GM18870 (cell line): Measurements from ENCODE around the gene PCBP4.

Experiments used
- ATAC-seq: cut with Tn5 transposase; IDR thresholded peaks from one replicate; pipeline ENCODE4 v1.9.1; 2021; ENCODE audit warnings: moderate library complexity; ENCODE audit not compliant: unreplicated experiment

PCBP4 gene

DNA sequence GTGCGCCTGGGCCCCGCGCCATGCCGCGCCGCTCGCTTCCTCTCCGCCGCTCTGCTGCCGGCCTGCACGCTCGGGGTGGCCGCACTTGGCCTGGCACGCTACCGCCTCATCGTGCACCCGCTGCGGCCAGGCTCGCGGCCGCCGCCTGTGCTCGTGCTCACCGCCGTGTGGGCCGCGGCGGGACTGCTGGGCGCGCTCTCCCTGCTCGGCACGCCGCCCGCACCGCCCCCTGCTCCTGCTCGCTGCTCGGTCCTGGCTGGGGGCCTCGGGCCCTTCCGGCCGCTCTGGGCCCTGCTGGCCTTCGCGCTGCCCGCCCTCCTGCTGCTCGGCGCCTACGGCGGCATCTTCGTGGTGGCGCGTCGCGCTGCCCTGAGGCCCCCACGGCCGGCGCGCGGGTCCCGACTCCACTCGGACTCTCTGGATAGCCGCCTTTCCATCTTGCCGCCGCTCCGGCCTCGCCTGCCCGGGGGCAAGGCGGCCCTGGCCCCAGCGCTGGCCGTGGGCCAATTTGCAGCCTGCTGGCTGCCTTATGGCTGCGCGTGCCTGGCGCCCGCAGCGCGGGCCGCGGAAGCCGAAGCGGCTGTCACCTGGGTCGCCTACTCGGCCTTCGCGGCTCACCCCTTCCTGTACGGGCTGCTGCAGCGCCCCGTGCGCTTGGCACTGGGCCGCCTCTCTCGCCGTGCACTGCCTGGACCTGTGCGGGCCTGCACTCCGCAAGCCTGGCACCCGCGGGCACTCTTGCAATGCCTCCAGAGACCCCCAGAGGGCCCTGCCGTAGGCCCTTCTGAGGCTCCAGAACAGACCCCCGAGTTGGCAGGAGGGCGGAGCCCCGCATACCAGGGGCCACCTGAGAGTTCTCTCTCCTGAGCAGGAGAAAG is 11.1 kb downstream of the PCBP4 start:
- ATAC-seq = no peak

DNA sequence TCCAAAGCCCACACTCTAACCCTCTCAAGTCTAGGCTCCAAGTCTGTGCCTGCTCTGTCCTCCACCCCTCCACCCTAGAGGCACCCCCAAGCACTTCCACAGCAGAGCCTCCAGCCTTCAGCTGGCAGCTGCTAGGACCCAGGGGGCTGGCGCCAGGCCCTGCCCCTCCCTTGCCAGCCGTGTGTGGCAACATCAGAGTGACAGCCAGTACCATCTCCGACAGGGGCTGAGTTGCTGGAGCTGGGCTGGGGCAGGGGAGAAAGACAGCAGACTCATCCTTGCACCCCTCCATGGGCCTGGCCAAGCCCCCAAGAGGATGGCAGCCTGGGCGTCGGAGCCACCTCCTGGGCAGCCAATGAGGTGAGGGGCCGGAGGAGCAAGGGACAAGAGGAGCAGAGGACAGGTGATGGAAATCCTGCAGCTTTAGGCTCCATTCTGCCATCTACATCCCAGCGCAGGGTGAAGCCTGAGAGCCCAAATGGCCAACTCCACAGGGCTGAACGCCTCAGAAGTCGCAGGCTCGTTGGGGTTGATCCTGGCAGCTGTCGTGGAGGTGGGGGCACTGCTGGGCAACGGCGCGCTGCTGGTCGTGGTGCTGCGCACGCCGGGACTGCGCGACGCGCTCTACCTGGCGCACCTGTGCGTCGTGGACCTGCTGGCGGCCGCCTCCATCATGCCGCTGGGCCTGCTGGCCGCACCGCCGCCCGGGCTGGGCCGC is 11.9 kb downstream of the PCBP4 start, which contains the start of gene GPR62:
Gene GPR62, plus strand, starts transcription at position 207 of the 718 bp plus-strand sequence. Its CDS starts 272 bp downstream, at position 479.
- ATAC-seq = no peak

DNA sequence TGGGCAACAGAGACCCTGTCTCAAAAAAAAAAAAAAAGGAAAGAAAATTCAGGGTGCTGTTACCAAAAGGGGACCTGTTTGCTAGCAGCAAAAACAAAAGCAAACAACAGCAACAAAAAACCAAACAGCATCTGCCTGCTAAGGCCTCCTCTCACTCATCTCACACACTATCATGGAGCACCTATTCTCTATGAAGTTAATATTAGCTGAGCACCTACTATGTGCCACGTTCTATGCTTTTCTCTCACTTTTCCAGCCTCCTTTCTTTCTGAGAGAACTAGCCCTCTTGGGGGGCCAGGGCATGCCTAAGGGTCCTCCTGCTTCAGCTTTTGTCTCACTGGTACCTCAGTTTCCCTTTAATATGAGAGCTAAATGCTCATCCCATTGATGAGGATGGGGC is 12.5 kb downstream of the PCBP4 start:
- ATAC-seq = no peak

DNA sequence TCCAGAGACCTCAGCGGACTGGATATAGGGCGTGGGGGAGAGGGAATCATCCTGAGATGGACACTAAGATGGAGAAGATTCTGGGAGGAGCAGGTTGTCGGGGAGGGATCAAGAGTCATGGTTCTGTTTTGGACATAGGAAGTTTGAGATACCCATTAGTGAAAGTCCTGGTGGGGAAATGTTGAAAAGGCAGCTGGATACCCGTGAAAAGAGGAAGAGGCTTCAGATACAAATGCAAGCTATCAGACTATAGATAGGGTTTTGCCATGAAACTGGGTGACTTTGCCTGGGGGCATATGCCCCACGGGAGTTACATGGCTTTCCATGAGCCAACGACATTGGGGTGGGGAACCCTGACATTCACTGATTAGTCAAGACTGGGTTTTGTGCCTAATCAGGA is 13.1 kb downstream of the PCBP4 start:
- no peak for ATAC-seq

DNA sequence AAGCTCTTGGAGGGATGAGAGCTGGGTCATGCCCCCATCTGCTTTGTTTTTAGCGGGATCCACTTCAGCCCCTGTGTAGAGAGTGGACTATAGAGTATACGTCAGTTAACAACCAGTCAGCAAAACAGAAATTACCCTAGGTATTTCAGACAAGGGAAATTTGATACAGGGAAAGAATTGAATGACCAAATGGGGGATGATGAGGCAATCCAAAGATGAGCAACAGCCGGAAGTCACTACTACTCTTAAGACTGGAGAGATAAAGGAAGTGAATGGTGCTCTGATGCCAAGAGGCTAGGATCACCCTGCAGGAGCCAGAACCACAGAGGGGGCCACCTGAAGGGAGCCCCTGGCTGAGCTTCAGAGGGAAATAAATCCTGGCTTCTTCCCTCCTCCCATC is 13.8 kb downstream of the PCBP4 start:
- no peak for ATAC-seq

DNA sequence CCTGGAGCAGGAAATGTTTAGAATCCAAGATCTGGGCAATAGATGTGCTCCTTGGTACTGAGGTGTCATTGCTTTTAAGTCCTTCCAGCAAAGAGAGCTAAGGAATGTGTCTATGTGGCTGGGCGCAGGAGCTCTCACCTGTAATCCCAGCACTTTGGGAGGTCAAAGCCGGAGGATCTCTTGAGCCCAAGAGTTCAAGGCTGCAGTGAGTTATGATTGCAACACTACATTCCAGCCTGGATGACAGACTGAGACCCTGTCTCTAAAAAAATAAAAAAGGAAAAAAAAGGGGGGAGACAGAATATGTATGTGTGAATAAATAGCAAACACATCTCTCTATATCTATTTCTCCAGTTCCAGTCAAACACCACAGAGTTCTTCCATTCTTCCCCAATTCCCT is 16.4 kb downstream of the PCBP4 start:
- no peak for ATAC-seq

DNA sequence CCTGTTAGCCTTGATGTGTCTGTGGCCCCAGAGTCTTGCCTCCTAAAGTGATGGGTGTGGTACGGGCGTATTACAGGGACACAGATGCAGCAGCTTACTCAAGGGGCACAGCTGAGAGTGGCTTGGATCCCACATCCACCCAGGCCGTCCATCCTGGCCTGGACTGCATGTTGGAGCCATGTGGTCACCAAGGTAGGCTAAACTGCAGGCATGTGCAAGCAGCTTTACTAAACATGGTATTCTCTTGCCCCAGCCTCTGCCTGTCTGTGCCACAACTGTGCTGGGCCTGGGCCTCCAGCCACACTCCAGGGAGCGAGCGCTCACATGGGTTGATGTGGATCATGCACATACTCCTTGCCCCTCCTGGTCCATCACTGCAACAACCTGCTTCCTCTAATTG is 18.1 kb downstream of the PCBP4 start:
- no peak for ATAC-seq

DNA sequence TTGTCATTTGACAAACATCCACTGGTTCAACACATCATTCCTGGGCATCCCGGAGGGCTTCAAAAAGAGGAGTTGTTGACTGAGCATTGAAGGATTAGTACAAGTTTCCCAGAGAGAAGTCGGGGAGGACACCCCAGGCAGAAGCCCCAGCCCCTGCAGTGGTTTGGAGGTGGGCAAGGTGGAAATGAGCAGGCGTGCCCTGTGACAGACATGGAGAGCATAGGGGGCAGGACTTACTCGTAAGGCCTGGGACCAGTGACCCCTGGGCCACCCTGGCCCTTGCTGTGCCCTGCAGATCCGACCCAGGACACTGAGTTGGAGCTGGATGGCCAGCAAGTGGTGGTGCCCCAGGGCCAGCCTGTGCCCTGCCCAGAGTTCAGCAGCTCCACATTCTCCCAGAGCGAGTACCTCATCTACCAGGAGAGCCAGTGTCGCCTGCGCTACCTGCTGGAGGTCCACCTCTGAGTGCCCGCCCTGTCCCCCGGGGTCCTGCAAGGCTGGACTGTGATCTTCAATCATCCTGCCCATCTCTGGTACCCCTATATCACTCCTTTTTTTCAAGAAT is 19.2 kb downstream of the PCBP4 start:
- ATAC-seq = no peak

DNA sequence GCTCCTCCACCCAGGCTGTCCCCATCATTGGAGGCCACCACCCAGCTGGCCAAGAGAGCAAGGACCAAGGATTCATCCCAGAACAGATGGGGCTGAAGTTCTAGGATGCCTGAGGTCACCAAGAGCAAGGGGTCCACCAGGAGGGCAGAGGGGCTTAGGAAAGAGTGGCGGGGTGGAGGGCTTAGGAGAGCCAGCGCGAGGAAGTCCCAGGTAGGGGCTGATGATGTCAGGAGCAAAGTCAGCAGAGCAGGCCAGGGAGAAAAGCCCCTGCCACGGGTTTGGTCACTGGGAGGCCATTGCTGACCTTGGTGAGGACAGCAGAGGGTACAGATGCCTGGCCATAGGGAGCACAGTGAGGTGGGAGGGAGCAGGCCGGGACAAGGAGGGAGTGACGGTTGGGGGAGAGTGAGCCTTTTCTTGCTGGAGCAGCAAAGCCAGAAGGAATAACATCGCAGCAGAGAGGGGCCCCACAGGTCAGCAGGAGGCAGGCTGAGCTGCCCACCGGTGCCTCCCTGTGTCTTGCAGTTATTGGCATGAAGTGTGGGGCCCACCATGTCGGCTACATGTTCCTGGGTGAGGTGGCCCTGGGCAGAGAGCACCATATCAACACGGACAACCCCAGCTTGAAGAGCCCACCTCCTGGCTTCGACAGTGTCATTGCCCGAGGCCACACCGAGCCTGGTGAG is 19.9 kb downstream of the PCBP4 start:
- ATAC-seq = no peak

DNA sequence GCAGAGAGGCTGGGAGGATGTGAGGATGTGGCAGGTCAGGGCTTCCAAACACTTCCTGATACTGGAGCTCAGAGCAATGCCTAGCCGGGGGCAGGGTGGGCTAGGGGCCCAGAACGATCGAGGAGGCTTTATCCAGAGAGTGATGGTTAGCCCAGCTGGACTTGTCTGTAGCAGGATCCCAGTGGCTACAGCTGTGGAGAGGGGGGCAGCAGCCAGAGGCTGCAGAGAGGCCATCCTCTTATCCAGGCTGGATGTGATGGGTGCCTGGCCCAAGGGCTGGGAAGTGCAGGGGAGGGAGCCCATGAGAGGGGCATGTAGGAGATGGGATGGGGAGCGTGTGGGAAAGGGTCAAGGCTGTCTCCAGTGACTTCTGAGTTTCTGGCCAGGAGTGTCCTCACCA is 20.5 kb downstream of the PCBP4 start:
- no peak for ATAC-seq

DNA sequence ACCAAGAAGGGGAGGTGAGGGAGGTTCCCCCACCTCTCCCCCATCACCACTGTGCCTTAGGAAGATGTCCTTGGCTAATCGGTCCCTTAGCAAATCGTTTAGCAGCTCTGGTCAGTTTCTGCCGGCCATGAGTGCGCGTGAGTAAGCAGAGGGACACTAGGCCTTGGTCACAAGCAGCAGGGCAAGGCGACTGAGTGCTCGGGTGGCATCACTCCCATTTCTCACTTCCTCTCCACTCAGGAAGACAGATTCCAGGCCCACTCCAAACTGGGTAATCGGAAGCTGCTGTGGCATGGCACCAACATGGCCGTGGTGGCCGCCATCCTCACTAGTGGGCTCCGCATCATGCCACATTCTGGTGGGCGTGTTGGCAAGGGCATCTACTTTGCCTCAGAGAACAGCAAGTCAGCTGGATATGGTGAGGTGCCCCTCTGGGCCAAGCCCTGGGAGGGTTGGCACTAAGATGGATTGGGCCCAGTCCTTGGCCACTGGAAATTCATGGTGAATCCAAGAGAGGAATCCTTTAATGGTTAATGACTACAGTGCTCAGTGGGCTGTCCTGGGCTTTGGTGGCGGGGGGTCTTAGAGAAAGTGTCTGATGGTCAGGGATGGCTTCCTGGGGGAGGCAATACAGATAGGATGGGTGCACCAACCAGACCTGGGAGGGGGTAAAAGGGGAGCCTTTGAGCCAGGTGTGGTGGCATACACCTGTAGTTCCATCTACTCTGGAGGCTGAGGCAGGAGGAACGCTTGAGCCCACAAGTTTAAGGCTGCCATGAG is 21.1 kb downstream of the PCBP4 start:
- no peak for ATAC-seq

DNA sequence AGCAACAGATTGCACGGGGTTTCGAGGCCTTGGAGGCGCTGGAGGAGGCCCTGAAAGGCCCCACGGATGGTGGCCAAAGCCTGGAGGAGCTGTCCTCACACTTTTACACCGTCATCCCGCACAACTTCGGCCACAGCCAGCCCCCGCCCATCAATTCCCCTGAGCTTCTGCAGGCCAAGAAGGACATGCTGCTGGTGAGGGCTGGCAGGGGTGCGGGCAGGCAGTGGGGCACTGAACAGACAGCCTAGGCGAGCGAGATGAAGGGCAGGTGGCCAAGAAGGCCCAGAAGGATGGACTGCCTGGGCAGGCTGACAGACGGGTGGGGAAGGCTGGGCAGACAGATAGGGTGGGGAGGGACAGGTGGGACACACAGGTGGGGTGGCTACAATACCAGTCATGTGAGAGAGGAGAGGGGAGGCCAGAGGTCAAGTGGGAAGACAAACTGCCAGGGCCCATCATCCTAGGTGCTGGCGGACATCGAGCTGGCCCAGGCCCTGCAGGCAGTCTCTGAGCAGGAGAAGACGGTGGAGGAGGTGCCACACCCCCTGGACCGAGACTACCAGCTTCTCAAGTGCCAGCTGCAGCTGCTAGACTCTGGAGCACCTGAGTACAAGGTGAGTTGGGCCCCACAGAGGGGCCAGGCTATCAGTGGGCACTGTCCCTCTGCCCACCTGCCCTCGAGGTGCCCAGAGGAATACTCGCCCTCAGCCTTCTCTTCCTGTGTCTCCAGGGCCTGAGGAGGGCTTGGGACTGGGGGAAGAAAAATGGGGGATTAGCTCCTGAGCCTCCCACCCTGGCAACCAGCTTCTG is 22.0 kb downstream of the PCBP4 start:
- ATAC-seq = no peak

DNA sequence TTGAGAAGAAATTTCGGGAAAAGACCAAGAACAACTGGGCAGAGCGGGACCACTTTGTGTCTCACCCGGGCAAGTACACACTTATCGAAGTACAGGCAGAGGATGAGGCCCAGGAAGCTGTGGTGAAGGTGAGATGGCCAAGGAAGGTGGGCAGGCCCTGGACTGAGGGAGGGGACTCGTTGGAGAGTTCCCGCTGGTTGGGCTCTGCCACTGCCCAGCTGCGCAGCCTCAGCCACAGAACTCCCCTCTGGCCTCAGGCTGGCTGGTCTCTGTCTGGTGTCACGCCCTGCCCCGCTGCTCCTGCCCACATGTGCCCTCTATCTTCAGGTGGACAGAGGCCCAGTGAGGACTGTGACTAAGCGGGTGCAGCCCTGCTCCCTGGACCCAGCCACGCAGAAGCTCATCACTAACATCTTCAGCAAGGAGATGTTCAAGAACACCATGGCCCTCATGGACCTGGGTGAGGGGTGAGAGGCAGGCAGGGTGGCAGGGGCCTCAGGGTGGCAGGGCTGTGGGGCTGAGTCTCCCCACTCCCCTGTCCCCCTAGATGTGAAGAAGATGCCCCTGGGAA is 22.7 kb downstream of the PCBP4 start:
- no peak for ATAC-seq

DNA sequence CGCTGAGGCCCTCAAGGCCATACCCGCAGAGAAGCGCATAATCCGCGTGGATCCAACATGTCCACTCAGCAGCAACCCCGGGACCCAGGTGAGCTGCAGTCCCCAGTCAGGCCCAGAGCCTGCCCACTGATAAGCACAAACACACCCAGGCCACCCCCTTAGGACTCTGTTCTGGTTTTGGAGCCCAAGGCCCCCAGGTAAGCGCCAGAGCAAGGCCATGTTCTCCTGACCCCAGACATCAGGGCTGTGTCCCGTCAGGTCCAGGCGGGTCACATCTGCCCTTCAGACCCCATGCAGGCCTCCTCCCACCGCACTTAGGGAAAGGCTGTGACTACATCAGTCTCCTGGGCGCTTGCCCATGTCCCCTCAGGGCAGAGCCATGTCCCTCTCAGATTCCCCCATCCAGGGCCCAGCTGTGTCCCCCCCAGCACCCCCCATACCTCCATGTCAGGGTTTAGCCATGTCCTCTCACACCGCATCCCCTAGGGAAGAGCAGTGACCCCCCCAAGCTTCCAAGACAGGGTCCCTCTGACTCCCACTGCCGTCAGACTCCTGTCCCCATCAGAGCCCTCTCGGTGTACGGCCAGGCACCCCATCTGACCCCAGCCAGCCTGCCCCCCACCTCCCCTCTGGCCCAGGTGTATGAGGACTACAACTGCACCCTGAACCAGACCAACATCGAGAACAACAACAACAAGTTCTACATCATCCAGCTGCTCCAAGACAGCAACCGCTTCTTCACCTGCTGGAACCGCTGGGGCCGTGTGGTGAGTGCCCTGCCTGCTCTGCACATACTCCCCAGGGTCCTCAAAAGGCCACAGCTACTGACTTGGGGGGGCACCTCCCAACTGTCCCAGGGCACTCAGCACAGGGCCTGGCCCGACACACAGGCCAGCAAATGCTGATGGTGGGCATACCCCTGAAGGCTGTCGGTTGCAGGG is 23.5 kb downstream of the PCBP4 start:
- ATAC-seq = no peak

DNA sequence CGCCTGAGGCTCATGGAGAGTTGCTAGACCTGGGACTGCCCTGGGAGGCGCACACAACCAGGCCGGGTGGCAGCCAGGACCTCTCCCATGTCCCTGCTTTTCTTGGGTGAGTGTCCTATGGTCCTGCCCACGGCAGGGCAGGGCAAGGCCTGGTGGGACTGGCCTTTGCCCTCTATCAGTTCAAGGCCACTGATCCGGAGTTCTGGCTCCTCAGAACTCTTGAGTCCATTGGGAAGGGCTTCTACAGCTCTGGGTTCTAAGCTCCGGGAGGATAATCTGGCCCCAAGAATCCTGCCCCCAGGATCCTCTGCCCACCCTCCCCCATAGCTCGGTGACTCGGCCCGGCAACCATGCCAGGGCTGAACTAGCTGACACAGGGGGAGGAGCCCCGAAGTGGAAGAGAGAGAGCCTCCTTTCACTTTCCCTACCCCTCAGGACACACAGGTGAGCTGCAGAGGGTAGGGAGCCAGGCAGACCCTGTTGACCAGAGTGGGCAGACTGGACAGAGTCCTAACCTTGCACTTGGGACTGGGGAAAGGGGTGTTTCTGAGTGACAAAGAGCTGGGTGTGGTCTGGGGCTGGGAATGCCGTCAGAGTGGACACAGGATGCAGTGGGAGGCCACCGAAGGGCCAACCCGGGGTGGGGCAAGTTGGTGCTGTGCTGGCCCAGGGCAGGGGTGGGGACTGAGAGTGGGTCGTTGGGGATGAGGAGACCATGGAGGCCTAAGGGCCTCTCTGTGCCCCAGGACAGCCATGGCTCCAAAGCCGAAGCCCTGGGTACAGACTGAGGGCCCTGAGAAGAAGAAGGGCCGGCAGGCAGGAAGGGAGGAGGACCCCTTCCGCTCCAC is 24.4 kb downstream of the PCBP4 start:
- peak; percentile 1 for ATAC-seq

DNA sequence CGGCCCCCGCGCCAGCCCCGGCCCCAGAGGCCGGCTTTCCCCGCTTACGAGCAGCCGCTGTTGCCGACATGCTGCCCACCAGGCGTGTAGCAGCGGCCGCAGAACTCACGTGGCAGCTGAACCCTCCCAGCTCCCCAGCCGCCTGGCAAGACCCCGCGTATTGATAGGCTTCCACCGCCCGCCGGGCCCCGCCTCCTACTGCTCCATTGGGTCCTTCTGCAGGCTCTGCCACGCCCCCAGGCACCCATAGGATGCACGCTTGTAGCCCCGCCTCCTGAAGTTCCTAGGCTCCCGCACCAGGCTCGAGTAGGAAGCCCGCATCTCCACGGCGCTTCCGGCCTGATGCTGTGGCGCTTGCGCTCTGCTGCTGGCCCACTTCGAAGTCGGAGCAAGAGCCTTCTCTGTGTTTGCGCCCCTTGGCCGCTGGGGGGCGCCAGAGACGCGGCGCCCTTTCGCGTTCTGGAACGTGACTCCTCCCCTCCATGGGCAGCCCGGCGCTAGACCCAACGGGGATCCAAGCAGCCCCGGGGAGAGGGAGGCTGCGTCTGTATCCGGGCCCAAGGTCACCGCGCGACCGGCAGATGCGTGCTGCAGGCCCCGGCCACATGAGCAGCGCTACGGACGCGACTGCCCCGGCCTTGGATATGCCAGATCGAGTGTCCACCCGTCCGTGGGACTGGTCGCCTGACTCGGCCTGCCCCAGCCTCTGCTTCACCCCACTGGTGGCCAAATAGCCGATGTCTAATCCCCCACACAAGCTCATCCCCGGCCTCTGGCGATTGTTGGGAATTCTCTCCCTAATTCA is 25.3 kb downstream of the PCBP4 start, which contains the start of the genes PARP3 and RRP9:
Gene PARP3, plus strand, starts transcription at position 566 of the 805 bp plus-strand sequence. CDS start 993 bp downstream, outside the sequence.
Gene RRP9, minus strand, starts transcription at position 107 of the 805 bp plus-strand sequence. Its CDS starts 37 bp downstream, at position 70.
- ATAC-seq = peak; percentile 86
